SH-SY5Y (cell line): Measurements from ENCODE around the gene GAB2.

Experiments used
- GATA2 ChIP-seq: IDR thresholded peaks from 2 replicates; pipeline ENCODE4 v1.6.1; 2011; ENCODE audit warnings: mild to moderate bottlenecking, low read depth, low read length
- GATA3 ChIP-seq: IDR thresholded peaks from 2 replicates; pipeline ENCODE4 v1.6.1; 2011; ENCODE audit warnings: low read depth, mild to moderate bottlenecking, low read length, moderate library complexity

- no peak for TF ChIP-seq GATA2
- TF ChIP-seq GATA3: no peak
Measured at GRCh38 chr11:78166855-78167469, 250.7 kb downstream of the GAB2 start.
